Hematopoietic multipotent progenitor cell treated with erythropoietin and hydrocortisone succinate and interleukin-3 and kit ligand, for 6 days (in vitro differentiated cells): ENCODE results near the gene GFOD1.

Experiments
- DNase-seq: peaks from one replicate; pipeline ENCODE4 v3.0.0-alpha.2; 2015

Gene GFOD1

DNA sequence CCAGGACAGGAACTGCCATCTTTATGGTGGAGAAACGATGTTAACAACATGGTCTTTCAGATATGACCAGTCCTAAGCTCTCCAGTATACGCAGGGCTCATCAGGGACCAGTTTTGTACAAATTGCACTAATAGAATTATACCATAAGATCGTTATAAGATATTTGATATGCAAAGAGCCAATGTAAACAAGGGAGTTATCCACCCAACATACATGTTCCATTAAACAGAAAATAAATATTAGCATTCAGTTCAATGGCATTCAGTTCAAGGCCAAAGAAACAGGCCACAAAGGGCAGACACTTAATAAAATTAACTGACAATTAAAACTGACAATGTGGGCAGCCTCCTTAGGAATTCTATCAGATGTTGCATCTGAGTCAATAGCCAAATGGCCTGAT, 2.6 kb downstream of the GFOD1 start:
- no peak for DNase-seq

DNA sequence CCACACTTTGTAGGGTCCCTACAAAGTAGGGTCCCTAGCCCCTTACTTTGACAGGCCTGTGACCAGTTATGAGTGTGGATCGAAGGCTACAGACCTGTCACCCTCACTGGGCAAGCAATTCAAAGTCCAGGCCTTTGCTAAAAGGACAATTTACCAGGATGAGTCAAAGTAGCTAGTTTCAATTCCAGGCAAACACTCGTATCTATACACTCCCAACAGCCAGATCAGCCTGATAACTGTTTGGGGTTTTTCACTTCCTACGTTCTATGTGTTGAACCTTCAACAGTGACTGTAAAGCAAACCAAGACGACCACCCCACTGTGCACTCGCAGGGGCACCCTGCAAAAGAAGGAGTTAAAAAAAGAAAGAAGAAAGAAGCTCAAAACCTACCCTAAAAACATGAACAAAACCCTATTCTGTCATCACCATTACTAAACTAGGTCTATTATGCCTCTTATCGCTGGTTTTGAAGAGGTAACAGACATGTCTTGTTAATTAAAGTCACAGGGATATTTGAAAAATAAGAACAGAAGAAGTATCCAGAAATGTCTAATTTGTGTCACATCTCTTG, 3.2 kb downstream of the GFOD1 start:
- DNase-seq, result peak; percentile 63

DNA sequence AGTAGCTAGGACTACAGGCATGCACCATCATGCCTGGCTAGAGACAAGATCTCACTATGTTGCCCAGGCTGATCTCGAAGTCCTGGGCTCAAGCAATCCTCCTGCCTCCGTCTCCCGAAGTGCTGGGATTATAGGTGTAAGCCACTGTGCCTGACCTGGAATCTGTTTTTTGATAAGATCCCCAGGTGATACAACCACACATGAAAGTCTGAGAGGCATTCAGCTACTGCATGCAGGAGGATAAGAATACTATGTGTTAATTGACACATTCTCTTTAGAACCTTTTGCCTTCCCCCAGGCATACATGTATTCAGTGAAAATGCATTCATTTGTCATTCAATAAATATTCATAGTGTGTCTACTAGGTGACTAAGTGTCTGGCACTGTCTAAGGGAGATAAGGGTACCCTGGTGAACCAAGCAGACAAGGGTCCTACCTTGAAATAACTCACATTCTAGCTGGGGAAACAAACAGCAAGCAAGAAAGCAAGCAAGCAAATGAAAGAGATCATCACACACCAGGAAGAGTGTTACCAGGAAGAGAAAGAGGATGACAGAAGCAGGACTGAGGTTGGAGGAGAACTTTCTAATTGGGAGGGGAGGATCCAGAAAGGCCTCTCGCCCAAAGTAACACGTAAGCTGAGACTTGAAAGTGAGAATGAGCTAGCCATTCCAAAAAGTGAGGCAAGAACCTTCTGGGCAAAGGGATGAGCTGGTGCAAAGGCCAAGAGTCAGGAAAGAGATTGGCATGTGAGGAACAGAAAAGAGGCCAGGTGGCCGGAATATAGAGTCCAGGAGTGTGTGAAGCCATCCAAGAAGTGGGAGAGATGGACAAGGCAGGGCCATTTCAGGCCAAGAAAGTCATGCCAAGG, 6.5 kb downstream of the GFOD1 start:
- peak; percentile 70 for DNase-seq

DNA sequence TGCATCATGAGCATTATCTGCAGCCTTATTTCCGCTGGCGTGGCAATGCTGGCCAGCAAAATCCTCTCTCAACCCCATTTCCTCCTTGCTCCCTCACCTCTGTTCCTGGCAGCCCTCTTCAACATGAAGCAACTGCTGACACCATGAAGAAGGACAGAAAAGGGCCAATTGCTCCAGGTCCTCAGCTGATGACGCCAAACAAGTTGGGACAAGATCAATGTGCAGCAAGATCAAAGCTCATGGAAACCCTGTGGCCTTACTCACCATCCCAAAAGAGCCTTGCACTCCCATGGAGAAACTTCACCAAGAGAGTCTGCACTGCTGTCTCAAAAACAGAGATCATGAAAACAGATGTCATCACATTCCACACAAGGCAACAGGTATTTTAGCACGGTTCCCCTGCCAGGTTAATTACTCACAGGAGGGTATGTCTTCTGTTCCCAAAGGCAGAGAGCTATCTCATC, 7.4 kb downstream of the GFOD1 start:
- no peak for DNase-seq

DNA sequence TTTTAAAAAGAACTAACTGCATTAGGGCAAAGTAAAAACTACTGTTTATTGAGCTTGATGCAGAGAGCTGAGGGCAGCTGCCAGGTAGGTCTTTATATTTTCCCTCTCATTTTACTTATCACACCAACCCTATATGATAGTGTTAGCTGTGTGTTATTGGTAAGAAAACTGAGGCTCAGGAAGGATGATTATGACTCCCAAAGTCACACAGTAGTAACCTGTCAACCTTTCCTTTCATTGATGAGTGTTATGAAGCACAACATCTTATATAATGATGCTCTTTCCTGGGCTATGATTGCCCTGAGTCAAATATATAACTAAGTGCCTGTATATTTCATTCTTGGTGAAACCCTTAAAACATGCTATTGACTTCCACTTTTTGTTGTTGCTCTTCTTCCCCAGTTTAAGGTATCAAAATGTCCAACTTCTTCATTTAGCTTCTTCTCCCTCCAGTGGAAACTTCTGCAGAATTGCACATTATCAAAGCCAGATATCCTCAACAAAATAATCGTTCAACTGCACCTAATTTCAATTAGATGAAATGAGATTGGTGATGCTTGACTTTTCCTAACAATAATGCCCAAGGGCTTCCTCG, 8.1 kb downstream of the GFOD1 start:
- peak; percentile 20 for DNase-seq

DNA sequence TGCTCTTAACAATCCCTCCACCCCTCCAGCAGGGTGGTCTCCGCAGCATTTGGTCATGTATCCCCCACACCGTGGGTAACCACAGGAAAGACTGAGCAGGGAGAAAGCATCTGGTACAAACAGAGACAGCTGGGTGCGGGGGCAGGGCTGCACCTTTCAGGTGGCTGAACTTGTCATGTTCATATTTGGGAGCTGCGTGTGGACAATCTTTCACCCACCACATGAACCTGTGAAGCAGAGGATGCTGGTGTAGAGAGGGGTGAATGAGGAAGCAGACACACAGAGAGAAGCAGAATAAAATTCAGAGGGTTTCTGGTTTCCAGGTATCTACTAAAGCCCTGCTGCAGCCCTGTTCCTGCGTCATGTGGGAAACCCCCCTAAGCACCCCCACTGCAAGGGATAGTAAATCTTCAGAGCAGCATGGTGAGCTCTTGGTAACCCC, 8.9 kb downstream of the GFOD1 start:
- DNase-seq, result no peak

DNA sequence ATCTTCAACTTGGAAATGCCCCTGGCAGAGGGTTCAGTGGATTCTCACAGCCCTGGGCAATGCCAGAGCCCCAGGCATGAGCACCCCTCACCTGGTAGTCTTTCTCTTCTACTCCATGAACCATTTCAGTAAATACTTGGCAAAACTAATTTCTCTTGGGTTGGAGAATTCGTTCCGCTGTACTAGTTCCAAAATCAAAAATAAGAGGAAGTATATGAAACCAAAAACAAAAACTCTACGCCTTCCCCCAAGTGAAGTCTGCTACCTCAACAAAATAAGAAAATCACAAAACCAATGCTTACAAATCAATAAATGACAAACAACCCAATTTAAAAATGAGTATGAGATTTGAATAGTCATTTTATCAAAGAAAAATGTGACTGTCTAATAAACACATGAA, 12.6 kb downstream of the GFOD1 start:
- no peak for DNase-seq

DNA sequence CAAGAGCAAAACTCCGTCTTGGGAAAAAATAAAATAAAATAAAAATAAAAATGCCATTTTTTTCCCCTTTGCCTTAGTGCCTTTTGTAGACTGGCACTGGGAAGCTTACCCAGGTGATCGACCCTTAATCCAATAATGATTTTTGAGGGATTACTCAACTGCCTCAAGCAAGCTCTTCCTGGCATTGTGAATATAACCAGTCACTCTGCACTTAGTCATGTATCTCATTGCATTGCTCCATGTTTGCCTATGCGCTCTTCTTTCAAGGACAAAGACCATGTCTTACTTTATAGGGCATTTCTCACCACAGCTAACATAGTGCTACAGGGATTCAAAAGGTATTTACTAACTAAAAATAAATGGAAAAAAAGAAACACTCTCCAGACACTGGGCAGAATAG, 13.0 kb downstream of the GFOD1 start:
- no peak for DNase-seq

DNA sequence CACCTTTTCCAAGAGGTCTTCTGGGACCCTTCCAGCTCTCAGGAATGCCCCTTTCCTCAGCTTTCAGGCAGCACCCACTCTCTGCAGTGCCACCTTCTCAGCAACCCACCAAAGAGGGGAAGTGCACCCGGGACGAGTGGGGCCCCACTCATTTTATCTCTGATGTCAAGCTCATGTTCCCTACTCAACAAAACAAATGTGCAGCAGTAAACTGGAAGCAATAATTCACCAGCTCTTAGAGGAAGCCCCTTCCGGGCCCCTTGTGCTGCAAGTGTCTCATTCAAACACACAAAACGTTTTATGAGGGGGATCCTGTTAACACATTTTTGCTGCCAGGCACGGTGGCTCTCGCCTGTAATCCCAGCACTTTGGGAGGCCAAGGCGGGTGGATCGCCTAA, 13.6 kb downstream of the GFOD1 start:
- DNase-seq, result peak; percentile 39

DNA sequence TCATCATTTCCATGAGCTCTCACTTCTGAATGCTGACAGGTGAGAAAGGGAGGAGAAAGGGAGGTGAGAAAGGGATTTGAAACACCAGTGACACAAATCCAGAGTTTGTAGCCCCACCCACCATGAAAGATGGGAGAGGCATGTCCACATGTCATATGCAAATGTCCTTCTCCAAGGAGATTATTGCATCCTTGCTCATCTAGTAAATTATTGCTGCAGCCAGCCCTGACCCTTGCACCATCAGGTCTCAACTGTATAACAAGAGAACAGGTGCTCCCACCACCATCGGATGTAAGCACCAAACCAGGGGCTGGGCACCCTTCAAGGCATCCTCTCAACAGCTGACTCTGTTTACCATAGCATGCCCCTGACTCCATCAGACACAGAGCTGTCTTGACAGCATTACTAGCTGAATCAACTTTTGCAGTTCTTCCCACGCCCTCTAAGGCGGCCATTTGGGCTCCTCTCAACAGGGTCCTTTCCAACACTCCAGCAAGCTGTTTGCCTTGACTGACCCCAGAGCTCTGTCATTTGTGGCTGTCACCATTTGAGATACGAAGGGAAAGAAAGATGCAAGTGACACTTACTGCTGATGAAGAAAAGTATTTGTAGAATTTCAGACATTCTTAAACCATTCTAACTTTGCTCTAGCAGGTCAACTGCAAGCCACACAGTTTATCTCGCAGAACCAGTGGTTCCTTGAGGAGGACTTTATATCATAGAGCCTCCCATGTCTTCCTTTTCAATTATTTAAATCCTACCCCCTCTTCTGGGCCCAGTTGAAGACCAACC, 14.2 kb downstream of the GFOD1 start:
- DNase-seq, result peak; percentile 52

DNA sequence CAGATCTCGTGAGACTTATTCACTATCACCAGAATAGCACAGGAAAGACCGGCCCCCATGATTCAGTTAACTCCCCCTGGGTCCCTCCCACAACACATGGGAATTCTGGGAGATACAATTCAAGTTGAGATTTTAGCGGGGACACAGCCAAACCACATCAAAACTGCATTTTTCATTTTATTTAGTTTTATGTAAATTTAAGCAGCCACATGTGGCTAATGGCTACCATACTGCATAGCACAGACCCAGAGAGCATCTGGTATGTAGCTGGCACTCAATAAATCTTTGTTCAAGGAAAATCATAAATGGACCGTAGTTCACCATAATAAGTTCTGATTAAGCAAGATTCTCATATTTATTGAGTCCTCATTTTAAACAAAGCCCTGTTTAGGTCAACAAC, 15.3 kb downstream of the GFOD1 start:
- DNase-seq, result no peak

DNA sequence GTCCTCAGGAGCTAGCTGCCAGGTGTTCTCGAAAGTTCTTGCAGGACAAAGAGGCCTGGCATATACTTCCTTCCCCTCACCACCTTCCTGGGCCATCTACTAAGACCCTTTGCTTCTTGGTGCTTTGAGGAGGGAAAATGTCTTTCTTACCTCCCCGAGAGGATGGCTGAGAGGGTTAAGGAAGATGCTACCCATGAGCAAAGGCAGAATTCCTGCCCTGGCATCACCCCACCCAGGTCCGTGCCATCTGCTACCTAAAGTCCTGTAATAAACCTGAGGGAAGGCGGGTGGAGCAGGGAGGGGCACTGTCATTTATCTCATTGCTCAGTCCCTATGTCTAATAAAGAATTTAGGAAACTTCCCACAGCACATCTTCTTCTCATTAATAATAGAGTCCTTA, 16.2 kb downstream of the GFOD1 start:
- DNase-seq, result no peak

DNA sequence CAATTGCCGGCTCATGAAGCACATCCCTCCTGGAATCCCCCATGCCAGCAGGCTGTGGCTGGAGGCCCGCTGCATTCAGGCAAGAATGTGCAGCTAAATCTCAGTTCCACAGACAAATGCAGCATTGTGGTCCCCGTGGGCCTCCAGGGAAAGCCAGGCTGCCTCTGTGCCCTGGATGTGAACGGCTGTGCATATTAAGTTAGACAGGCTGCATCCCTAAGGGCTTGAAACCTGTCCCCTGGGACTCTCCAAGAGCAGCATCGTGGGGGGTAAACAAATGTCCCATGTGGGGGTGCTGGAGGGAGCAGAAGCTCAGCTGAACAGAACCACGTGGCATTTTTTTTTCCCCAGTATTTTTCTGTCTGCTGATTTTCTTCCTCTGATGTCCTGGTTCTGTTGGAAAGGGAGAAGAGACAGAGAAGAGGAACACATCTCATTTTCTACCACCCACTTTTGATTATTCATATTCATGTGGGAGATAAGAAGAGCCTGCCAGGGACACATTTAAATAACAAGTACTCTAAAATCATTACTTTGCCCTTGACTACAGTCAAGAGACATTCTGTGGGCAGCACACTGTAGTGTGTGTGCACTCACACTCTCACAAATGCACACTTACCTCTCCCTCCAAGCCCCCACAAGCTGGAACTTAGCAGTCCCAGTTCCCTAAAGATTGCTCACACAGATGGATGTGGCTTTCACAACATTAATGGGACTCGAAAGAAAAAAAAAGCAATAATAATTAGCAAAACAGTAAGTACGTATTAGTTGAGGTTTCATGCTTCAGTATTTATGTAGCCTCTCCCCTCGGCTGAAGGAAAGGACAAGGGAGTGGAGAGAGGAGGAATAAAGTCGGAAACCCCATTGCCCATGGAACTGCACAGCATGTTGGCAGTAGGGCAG, 16.9 kb downstream of the GFOD1 start:
- DNase-seq, result no peak

DNA sequence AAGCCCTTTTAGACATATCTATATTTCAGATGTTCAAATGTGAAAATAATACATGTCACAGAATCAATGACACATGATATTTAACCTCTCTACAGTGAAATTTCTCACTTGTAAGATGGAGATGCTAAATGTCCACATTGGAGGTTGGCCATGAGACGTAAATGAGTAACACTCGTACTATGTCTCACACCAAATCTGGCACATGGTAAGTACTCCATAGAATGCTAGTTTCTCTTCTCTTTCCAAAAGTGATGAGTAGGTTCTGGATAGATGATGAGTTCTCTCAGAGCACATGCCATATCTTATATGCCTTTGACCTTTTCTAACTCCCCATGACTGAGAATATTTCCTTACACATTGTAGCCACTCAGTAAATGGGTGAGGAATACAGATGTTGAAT, 17.7 kb downstream of the GFOD1 start:
- DNase-seq, result no peak

DNA sequence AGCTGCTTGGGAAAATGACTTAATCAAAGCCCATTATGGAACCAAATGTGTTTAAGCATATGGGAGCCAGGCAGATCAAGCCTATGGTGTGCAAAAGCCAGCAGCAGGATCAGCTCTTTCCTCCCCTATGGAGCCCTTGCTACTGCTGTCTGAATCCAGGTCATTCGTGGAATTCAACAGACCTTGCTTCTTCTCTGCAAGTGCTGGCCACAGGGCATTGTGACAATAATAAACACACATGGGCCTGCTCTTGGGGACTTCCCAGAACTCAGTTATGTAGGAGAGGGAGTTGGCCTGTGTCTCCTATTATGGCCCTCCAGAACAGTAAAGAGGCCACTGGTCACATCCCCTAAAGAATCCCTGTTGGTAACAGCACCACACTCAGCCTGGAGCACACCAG, 18.6 kb downstream of the GFOD1 start:
- no peak for DNase-seq

DNA sequence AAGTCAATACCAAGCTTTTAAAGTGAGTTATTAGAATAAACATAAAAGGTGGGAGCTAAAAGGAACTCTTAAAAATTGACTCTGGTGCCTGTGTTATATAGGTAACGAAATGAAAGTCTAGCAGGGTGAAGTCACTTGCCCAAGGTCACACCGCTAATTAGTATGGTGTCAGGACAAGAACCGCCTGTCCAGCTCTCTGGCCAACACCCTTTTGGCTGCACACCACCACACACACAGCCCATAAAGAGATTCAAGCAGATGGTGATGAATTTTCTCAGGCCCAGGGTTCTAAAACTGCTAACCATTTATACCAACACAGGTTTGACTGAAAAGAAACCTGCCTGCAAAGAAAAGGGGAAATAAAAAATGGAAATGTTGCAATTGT, 20.2 kb downstream of the GFOD1 start:
- DNase-seq, result no peak

DNA sequence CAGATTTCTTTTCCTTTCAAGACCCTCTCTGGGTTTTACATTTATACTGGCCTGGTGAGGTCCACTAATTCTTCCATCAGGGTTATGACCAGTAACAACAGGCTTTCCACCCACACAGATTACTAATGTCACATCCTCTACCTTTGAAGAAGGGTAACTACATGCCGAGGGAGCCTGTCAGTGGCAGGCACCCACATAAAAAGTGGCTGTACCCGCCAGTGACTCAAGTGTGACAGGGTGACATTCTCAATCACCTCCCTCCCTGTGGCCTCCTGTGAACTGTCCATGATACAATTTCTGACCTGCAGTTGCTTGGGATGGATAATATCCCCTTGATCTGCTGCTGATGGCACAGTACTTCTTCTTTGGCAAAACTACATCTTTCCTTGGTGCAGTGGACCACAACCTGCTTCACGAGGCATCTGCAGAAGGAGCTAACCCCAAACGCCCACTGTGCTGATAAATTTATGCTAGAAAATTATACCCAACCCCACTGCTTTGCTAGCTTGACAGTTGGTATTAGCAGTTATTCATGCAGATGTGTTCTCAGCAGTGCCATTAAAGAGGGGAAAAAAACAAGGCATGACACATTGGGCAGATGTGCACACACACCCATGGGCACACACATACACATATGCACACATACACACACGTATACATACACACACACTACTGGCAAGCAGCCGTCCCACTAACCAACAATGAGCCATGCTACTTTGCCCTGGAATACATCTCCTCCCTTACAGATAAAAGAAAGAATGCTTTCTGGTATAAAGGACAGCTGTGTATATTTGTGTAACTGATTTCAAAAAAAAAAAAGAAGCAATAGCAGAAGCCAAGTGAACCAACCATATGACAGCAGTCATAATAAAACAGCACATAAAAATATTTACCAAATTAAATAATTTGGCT, 20.8 kb downstream of the GFOD1 start:
- no peak for DNase-seq

DNA sequence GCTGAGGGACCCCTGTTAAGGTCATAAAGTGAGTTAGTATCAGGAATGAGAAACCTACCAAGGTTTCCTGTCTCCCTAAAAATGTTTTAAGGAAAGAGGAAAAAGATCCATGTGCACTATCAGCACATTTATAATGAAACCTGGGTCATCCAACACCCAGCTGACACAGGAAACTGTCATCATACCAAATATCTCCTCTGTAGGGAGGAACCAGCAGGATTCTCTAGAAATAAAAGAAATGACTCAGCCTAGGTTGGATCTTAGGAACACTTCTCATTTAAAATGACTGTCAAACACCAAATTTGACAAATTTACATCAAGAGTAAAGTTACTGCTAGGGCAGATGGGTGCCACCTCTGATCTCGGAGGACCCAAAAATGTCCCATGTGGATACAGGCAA, 21.7 kb downstream of the GFOD1 start:
- no peak for DNase-seq

DNA sequence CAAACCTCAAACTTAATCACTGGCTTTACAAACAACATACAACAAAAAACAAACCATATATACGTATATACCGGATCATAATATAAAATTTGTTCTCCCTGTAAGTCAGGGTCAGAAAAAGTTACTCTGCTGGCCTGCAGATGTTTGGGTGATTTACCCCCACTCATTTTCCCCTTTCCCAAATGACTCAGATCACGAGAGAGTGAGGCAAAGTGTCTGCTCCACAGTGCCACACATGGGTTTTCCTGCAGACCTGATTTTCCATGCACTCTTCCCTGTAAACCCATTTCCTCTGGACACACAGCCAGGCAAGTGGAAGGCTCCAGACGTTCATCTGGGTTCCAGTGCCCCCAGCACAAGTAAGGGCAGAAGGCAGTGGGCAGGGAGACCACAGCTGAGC, 23.5 kb downstream of the GFOD1 start:
- DNase-seq, result no peak

DNA sequence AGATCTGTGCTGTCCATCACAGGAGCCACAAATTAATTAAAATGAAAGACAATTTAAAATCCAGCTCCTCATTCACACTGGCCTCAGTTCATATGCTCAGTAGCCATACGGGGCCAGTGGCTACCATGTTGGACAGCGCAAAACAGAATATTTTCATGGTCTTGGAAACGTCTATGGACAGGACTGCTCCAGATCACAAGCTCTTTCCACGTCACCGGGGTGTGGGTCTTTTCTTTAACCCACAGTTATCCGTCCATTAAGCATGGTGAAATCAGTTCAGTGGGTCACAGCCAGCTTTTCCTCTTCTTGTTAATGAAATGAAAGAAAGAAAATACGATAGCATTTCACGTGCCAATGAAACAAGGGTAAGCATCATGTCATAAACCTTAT, 24.1 kb downstream of the GFOD1 start:
- no peak for DNase-seq
